GM12892 (cell line): ENCODE measurements around the gene NUP50.

Source experiments
- POLR2A ChIP-seq: IDR thresholded peaks from 2 replicates; pipeline ENCODE4 v1.6.1; 2011; ENCODE audit warnings: low read depth, low read length, control low read depth
- POLR2AphosphoS5 ChIP-seq: IDR thresholded peaks from 2 replicates; pipeline ENCODE4 v1.6.1; 2011; ENCODE audit warnings: low read depth, low read length, control low read depth

DNA sequence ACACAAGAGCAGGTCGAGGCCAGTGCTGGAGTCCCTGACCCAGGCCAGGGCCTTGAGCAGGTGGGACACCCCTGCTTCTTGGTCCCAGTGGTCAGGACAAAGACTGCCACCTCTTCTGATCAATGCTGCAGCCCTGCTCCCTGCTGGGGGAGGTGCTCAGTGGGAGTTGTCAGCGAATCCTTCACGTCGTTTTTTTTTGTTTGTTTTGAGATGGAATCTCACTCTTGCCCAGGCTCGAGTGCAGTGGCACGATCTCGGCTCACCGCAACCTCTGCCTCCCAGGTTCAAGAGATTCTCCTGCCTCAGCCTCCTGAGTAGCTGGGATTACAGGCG is 34.7 kb downstream of the NUP50 start:
- TF ChIP-seq POLR2A (no peak), POLR2AphosphoS5 (no peak)
